Measurements from ENCODE around the gene PCDHB4. TPM values are rescaled to one million over a fixed set of nuclear protein-coding genes. Genes with fewer than 3 reads are reported as not detected.
"Not testable (repeated sequence)": the region's sequence is repeated elsewhere in the genome, so short reads cannot be mapped to it uniquely, and the experiment has no call there.

Gene PCDHB4
- polyA plus RNA-seq, 2 donors, result 0.20 to 0.36 TPM

DNA sequence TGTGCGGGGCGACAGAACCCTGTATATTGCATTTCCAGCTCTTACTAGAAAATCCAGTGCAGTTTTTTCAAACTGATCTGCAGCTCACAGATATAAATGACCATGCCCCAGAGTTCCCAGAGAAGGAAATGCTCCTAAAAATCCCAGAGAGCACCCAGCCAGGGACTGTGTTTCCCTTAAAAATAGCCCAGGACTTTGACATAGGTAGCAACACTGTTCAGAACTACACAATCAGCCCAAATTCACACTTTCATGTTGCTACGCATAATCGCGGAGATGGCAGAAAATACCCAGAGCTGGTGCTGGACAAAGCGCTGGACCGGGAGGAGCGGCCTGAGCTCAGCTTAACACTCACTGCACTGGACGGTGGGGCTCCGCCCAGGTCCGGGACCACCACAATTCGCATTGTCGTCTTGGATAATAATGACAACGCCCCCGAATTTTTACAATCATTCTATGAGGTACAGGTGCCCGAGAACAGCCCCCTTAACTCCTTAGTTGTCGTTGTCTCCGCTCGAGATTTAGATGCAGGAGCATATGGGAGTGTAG is 14.2 kb downstream of the PCDHB4 start:
- H3K4me1 ChIP-seq (ENCODE audit: control insufficient read depth in 2 of 2, insufficient read depth in 2 of 2, low read length in 1 of 2), result no peaks in the 10 kb centered on the region

DNA sequence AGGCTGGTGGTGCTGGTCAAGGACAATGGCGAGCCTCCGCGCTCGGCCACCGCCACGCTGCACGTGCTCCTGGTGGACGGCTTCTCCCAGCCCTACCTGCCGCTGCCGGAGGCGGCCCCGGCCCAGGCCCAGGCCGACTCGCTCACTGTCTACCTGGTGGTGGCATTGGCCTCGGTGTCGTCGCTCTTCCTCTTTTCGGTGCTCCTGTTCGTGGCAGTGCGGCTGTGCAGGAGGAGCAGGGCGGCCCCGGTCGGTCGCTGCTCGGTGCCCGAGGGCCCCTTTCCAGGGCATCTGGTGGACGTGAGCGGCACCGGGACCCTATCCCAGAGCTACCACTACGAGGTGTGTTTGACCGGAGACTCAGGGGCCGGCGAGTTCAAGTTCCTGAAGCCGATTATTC is 15.7 kb downstream of the PCDHB4 start:
- peaks cover 14 to 18% of the 10 kb centered on the region in 2 donors for H3K9me3 ChIP-seq (ENCODE audit: control insufficient read depth in 2 of 2, insufficient read depth in 1 of 2, low read depth in 1 of 2, low read length in 1 of 2)
- not testable (repeated sequence) for H3K36me3 ChIP-seq (ENCODE audit: control insufficient read depth in 2 of 2, insufficient read depth in 2 of 2, low read length in 1 of 2); H3K4me1 ChIP-seq (ENCODE audit: control insufficient read depth in 2 of 2, insufficient read depth in 2 of 2, low read length in 1 of 2); H3K27ac ChIP-seq (ENCODE audit: low read depth in 2 of 2, low read length in 1 of 2); H3K27me3 ChIP-seq (ENCODE audit: control insufficient read depth in 1 of 2, insufficient read depth in 2 of 2, low read length in 2 of 2); H3K4me3 ChIP-seq (ENCODE audit: low read depth in 1 of 2, low read length in 2 of 2)
- 46 to 54% methylated on average over 28 to 34 of the region's 34 CpGs for WGBS, 2 donors

More for the DNA sequence above, 14.2 kb downstream of the PCDHB4 start:
- Histone ChIP-seq H3K27me3 (ENCODE audit: control insufficient read depth in 1 of 2, insufficient read depth in 2 of 2, low read length in 2 of 2) (no peaks in the 10 kb centered on the region), H3K36me3 (ENCODE audit: control insufficient read depth in 2 of 2, insufficient read depth in 2 of 2, low read length in 1 of 2) (no peaks in the 10 kb centered on the region), H3K27ac (ENCODE audit: low read depth in 2 of 2, low read length in 1 of 2) (no peak overlapping the region), H3K4me3 (ENCODE audit: low read depth in 1 of 2, low read length in 2 of 2) (peak overlapping the region in 1 of 2 donors; percentile 31), H3K9me3 (ENCODE audit: control insufficient read depth in 2 of 2, insufficient read depth in 1 of 2, low read depth in 1 of 2, low read length in 1 of 2) (peaks cover 14 to 18% of the 10 kb centered on the region in 2 donors)
- 43 to 49% methylated on average over 19 of the region's 19 CpGs for WGBS, 2 donors

DNA sequence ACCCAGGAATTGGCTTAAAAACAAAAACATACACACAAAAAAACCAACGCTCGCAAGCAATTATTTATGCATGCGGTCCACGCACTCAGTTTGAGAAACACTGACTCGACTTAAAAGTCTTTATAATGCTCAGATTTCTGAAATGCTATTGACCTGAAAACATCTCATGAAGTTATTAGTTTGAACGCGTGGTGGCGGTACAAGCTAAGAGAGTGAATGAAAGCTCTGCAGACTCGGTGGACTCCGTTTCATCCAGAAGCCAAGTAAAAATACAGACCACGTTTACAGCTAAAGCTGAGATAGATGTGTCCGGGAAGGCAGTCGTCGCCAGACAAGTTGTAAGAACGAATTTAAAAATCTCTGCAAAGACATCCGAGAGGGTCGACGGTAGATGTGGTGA is 28.2 kb downstream of the PCDHB4 start, which contains the start of gene PCDHB6:
TSS of gene PCDHB6 (plus strand) at position 246 of the 400 bp plus-strand sequence. CDS start 201 bp downstream, outside the sequence.
- peaks cover 7 to 17% of the 10 kb centered on the region in 2 donors for H3K9me3 ChIP-seq (ENCODE audit: control insufficient read depth in 2 of 2, insufficient read depth in 1 of 2, low read depth in 1 of 2, low read length in 1 of 2)
- no peaks in the 10 kb centered on the region for H3K36me3 ChIP-seq (ENCODE audit: control insufficient read depth in 2 of 2, insufficient read depth in 2 of 2, low read length in 1 of 2)
- no peak within 1 kb of the TSS for H3K27ac ChIP-seq (ENCODE audit: low read depth in 2 of 2, low read length in 1 of 2)
- no peak within 1 kb of the TSS for H3K4me3 ChIP-seq (ENCODE audit: low read depth in 1 of 2, low read length in 2 of 2)
- no peaks in the 10 kb centered on the region for H3K27me3 ChIP-seq (ENCODE audit: control insufficient read depth in 1 of 2, insufficient read depth in 2 of 2, low read length in 2 of 2)
- WGBS, 2 donors, result 18 to 19% methylated on average over 18 of the region's 18 CpGs
- peaks cover 0 to 2% of the 10 kb centered on the region in 2 donors for H3K4me1 ChIP-seq (ENCODE audit: control insufficient read depth in 2 of 2, insufficient read depth in 2 of 2, low read length in 1 of 2)

DNA sequence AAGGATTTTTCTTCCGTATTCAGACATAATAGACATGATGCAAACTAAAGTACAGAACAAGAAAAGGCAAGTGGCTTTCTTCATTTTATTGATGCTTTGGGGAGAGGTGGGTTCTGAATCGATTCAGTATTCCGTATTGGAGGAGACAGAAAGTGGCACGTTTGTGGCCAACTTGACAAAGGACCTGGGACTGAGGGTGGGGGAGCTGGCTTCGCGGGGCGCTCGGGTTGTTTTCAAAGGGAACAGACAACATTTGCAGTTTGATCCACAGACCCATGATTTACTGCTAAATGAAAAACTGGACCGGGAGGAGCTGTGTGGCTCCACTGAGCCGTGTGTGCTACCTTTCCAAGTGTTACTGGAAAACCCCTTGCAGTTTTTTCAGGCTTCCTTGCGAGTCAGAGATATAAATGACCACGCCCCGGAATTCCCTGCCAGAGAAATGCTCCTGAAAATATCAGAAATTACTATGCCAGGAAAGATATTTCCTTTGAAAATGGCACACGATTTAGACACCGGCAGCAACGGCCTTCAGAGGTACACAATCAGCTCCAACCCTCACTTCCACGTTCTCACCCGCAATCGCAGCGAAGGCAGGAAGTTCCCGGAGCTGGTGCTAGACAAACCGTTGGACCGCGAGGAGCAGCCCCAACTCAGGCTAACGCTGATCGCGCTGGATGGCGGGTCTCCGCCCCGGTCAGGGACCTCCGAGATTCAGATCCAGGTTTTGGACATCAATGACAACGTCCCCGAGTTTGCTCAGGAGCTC is 28.8 kb downstream of the PCDHB4 start:
- Histone ChIP-seq H3K27me3 (ENCODE audit: control insufficient read depth in 1 of 2, insufficient read depth in 2 of 2, low read length in 2 of 2) (no peaks in the 10 kb centered on the region), H3K36me3 (ENCODE audit: control insufficient read depth in 2 of 2, insufficient read depth in 2 of 2, low read length in 1 of 2) (no peaks in the 10 kb centered on the region), H3K9me3 (ENCODE audit: control insufficient read depth in 2 of 2, insufficient read depth in 1 of 2, low read depth in 1 of 2, low read length in 1 of 2) (peaks cover 7 to 17% of the 10 kb centered on the region in 2 donors), H3K4me3 (ENCODE audit: low read depth in 1 of 2, low read length in 2 of 2) (no peak overlapping the region), H3K4me1 (ENCODE audit: control insufficient read depth in 2 of 2, insufficient read depth in 2 of 2, low read length in 1 of 2) (peaks cover 0 to 2% of the 10 kb centered on the region in 2 donors), H3K27ac (ENCODE audit: low read depth in 2 of 2, low read length in 1 of 2) (no peak overlapping the region)
- 40 to 43% methylated on average over 33 of the region's 33 CpGs for WGBS, 2 donors

DNA sequence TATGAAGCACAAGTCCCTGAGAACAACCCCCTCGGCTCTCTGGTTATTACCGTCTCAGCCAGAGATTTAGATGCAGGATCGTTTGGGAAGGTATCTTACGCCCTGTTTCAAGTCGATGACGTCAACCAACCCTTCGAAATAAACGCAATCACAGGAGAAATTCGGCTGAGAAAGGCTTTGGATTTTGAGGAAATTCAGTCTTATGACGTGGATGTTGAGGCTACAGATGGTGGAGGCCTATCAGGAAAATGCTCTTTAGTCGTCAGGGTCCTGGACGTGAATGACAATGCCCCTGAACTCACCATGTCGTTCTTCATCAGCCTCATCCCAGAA is 29.3 kb downstream of the PCDHB4 start:
- Histone ChIP-seq H3K27me3 (ENCODE audit: control insufficient read depth in 1 of 2, insufficient read depth in 2 of 2, low read length in 2 of 2) (no peaks in the 10 kb centered on the region), H3K4me1 (ENCODE audit: control insufficient read depth in 2 of 2, insufficient read depth in 2 of 2, low read length in 1 of 2) (peaks cover 0 to 2% of the 10 kb centered on the region in 2 donors), H3K27ac (ENCODE audit: low read depth in 2 of 2, low read length in 1 of 2) (no peak overlapping the region), H3K36me3 (ENCODE audit: control insufficient read depth in 2 of 2, insufficient read depth in 2 of 2, low read length in 1 of 2) (no peaks in the 10 kb centered on the region), H3K4me3 (ENCODE audit: low read depth in 1 of 2, low read length in 2 of 2) (no peak overlapping the region), H3K9me3 (ENCODE audit: control insufficient read depth in 2 of 2, insufficient read depth in 1 of 2, low read depth in 1 of 2, low read length in 1 of 2) (peaks cover 7 to 19% of the 10 kb centered on the region in 2 donors)
- WGBS, 2 donors, result 31 to 41% methylated on average over 13 of the region's 13 CpGs

GRCh38 chr5:141151632-141152031 is 30.0 kb downstream of the PCDHB4 start:
- H3K4me3 ChIP-seq (ENCODE audit: low read depth in 1 of 2, low read length in 2 of 2); H3K4me1 ChIP-seq (ENCODE audit: control insufficient read depth in 2 of 2, insufficient read depth in 2 of 2, low read length in 1 of 2); H3K27me3 ChIP-seq (ENCODE audit: control insufficient read depth in 1 of 2, insufficient read depth in 2 of 2, low read length in 2 of 2); H3K36me3 ChIP-seq (ENCODE audit: control insufficient read depth in 2 of 2, insufficient read depth in 2 of 2, low read length in 1 of 2); H3K27ac ChIP-seq (ENCODE audit: low read depth in 2 of 2, low read length in 1 of 2): not testable (repeated sequence)
- peaks cover 10 to 20% of the 10 kb centered on the region in 2 donors for H3K9me3 ChIP-seq (ENCODE audit: control insufficient read depth in 2 of 2, insufficient read depth in 1 of 2, low read depth in 1 of 2, low read length in 1 of 2)
- 37 to 41% methylated on average over 34 to 40 of the region's 41 CpGs for WGBS, 2 donors

DNA sequence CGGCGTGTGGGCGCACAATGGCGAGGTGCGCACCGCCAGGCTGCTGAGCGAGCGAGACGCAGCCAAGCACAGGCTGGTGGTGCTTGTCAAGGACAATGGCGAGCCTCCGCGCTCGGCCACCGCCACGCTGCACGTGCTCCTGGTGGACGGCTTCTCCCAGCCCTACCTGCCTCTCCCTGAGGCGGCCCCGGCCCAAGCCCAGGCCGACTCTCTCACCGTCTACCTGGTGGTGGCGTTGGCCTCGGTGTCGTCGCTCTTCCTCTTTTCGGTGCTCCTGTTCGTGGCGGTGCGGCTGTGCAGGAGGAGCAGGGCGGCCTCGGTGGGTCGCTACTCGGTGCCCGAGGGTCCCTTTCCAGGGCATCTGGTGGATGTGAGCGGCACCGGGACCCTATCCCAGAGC is 30.5 kb downstream of the PCDHB4 start:
- H3K36me3 ChIP-seq (ENCODE audit: control insufficient read depth in 2 of 2, insufficient read depth in 2 of 2, low read length in 1 of 2); H3K4me3 ChIP-seq (ENCODE audit: low read depth in 1 of 2, low read length in 2 of 2); H3K27me3 ChIP-seq (ENCODE audit: control insufficient read depth in 1 of 2, insufficient read depth in 2 of 2, low read length in 2 of 2); H3K27ac ChIP-seq (ENCODE audit: low read depth in 2 of 2, low read length in 1 of 2); H3K4me1 ChIP-seq (ENCODE audit: control insufficient read depth in 2 of 2, insufficient read depth in 2 of 2, low read length in 1 of 2): not testable (repeated sequence)
- WGBS, 2 donors, result 18 to 37% methylated on average over 17 to 36 of the region's 36 CpGs
- peaks cover 12 to 20% of the 10 kb centered on the region in 2 donors for H3K9me3 ChIP-seq (ENCODE audit: control insufficient read depth in 2 of 2, insufficient read depth in 1 of 2, low read depth in 1 of 2, low read length in 1 of 2)

DNA sequence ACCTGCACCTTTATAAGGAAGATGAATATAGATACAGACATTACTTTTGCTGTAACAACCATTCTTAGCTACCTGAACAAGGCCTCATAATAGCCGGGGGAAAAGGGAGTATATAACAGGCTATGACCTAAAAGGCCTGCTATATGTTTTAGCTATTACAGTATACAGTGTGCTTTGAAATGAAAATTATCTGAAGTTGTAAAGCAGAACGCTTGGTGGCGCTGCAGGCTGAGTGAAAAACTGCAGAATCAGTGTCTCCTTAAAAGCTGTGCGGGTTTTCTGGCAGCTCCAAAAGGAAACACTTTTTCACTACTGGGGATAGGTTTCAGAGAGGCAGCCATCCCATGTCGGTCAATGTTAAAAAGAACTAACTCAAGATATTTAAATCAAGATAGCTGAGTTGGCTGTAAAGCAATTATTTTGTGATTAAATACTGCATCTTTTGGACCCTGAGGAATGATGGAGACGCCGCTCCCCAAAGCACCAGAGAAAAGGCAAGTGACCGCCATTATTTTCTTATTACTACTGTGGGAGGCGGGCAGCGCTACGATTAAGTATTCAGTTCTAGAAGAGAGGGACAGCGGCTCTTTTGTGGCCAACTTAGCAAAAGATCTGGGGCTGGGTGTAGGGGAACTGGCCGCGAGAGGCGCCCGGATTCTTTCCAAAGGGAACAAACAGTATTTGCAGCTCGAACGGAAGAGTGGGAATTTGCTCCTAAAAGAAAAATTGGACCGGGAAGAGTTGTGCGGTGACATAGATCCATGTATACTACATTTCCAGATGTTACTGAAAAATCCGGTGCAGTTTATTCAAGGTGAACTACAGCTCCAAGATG is 34.1 kb downstream of the PCDHB4 start:
- H3K9me3 ChIP-seq (ENCODE audit: control insufficient read depth in 2 of 2, insufficient read depth in 1 of 2, low read depth in 1 of 2, low read length in 1 of 2), result peaks cover 13 to 24% of the 10 kb centered on the region in 2 donors
- H3K27ac ChIP-seq (ENCODE audit: low read depth in 2 of 2, low read length in 1 of 2), result no peak overlapping the region
- H3K4me1 ChIP-seq (ENCODE audit: control insufficient read depth in 2 of 2, insufficient read depth in 2 of 2, low read length in 1 of 2), result peaks cover 0 to under 1% of the 10 kb centered on the region in 2 donors
- no peaks in the 10 kb centered on the region for H3K27me3 ChIP-seq (ENCODE audit: control insufficient read depth in 1 of 2, insufficient read depth in 2 of 2, low read length in 2 of 2)
- no peaks in the 10 kb centered on the region for H3K36me3 ChIP-seq (ENCODE audit: control insufficient read depth in 2 of 2, insufficient read depth in 2 of 2, low read length in 1 of 2)
- H3K4me3 ChIP-seq (ENCODE audit: low read depth in 1 of 2, low read length in 2 of 2), result no peak overlapping the region
- 30 to 38% methylated on average over 21 of the region's 21 CpGs for WGBS, 2 donors

- H3K9me3 ChIP-seq (ENCODE audit: control insufficient read depth in 2 of 2, insufficient read depth in 1 of 2, low read depth in 1 of 2, low read length in 1 of 2), result peaks cover 9 to 12% of the 10 kb centered on the region in 2 donors
- not testable (repeated sequence) for H3K36me3 ChIP-seq (ENCODE audit: control insufficient read depth in 2 of 2, insufficient read depth in 2 of 2, low read length in 1 of 2); H3K4me1 ChIP-seq (ENCODE audit: control insufficient read depth in 2 of 2, insufficient read depth in 2 of 2, low read length in 1 of 2); H3K4me3 ChIP-seq (ENCODE audit: low read depth in 1 of 2, low read length in 2 of 2); H3K27me3 ChIP-seq (ENCODE audit: control insufficient read depth in 1 of 2, insufficient read depth in 2 of 2, low read length in 2 of 2); H3K27ac ChIP-seq (ENCODE audit: low read depth in 2 of 2, low read length in 1 of 2)
- WGBS, 2 donors, result 39 to 47% methylated on average over 31 to 38 of the region's 38 CpGs
These were observed 35.7 kb downstream of the PCDHB4 start for GRCh38 chr5:141157356-141157755.
